NCI-H1092 (cell line): Measurements from ENCODE around the gene ADORA3.
"Not testable (repeated sequence)": the region's sequence is repeated elsewhere in the genome, so short reads cannot be mapped to it uniquely, and the experiment has no call there.

Source experiments
- DNase-seq: peaks from one replicate; lab custom pipeline; 2025; lab: John Stamatoyannopoulos, UW

ADORA3 gene

GRCh38 chr1:111503585-111504060 lies at the start of gene ADORA3, which contains the start of gene TMIGD3:
ADORA3 (minus strand) TSS chr1:111503633; CDS start chr1:111503354, 279 bp downstream.
TMIGD3 (minus strand) TSS chr1:111503633; CDS start chr1:111503354, 279 bp downstream.
- DNase-seq, result no peak

DNA sequence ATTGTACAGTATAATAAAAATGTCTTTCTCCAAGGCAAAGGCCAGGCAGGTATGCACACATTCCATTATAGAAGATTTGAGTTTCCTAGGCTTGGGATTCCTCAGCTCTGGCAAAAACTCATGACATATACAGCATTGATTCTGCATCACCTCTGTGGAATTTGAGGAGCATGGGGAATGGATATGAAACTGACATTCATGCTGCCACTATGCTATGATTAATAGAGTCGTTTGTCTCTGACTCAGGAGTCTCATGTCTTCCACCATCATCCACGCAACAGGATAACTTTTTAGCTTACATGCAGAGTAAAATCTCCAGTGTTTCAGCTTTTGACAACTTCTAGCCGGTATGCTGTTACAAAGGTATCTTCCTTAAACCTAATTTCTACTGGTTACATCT lies 49.8 kb upstream of the ADORA3 start:
- DNase-seq, result no peak

GRCh38 chr1:111552587-111552986 lies 49.2 kb upstream of the ADORA3 start:
- no peak for DNase-seq

DNA sequence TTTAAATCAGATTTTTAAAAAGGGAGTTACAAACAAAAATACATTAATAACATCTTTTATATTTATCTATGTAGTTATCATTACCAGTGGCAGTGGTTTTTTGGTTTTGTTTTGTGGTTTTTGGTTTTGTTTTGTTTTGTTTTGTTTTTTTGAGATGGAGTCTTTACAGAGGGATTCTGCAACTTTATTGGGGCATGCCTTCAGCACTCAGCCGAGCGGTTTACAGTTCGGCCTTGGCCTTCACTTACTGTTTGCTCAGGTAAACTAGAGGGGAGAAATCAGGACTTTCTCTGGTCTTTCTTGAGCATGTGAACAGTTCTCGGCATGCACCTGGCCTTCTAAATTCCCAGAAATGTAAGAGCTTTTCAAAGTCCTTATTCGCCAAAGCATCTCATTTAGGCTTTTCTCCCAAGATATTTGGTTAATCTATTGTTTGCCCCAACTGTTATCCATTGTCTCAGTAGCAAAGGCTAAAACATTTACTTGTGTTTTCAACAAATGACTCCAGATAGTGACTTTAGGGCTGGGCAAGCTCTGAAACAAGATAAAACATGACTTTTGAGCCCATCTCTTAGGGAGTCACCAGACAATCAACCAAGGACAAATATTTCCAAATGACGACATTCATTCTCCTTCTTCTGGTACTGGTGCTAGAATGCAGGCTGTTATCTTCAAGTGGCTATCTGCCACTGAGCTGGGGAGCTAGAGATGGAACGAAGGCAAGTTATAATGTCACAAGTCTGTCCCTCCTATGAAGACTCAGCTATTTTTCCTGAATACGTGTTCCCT lies 48.4 kb upstream of the ADORA3 start:
- DNase-seq, result no peak

- not testable (repeated sequence) for DNase-seq
Measured at GRCh38 chr1:111547786-111548185, 44.4 kb upstream of the ADORA3 start.

GRCh38 chr1:111542187-111542586 lies 38.8 kb upstream of the ADORA3 start:
- no peak for DNase-seq

DNA sequence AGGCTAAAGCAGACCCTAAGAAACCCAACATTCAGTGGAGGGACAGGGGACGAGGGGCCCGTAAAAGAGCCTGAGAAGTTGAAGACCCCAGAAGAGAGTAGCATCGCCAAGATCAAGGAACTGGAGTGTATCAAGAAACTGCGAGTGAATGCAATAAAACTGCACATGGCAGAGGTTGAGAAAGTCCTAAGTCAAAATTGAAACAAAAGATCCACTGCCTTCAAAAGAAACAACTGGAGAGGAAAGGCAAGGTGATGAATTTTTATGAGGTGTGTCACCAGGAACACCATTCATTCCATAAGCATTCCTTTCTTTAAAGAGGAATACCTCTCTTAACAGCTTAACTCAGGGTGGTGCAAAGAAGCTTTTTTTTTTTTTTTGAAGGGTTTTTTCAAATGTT lies 38.3 kb upstream of the ADORA3 start:
- DNase-seq, result no peak

DNA sequence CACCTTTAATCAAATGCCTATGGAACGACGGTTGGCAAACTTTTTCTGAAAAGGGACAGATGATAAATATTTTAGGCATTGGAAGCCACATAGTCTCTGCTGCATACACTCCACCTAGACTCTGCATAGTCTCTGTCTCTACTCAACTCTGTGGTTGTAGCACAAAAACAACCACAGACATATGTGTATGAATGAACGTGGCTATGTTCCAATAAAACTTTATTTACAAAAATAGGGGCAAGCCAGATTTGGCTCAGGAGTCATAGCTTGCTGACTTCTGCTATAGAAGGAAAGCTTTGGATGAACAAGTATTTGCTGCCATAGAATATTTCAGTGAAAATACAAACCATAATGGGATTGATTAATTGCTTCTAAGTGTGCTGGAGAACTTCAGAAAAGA lies 37.5 kb upstream of the ADORA3 start:
- no peak for DNase-seq

GRCh38 chr1:111538343-111539025 lies 35.1 kb upstream of the ADORA3 start:
- DNase-seq, result no peak

GRCh38 chr1:111535256-111536191 lies 32.1 kb upstream of the ADORA3 start:
- DNase-seq, result no peak

DNA sequence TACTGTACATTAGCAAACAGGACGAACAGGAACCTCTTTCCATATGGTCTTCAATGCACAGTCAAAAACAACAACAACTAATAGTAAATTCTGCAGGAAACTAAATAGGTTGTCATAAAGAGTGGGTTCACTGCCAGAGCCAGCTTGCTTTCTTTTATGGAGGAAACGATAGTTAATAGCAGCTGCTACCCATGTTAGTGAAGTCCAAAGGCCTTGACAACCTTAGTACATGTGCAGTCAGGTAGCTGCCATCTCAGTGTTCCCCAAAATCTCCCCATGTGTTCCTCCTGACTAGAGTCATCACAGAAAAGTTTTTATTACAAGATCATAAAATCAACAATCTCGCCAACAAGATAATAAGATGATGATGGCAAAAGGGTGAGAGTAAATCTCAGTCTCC lies 16.6 kb upstream of the ADORA3 start:
- DNase-seq, result no peak

- peak; percentile 18 for DNase-seq
Measured at GRCh38 chr1:111517469-111518225, 14.2 kb upstream of the ADORA3 start.

DNA sequence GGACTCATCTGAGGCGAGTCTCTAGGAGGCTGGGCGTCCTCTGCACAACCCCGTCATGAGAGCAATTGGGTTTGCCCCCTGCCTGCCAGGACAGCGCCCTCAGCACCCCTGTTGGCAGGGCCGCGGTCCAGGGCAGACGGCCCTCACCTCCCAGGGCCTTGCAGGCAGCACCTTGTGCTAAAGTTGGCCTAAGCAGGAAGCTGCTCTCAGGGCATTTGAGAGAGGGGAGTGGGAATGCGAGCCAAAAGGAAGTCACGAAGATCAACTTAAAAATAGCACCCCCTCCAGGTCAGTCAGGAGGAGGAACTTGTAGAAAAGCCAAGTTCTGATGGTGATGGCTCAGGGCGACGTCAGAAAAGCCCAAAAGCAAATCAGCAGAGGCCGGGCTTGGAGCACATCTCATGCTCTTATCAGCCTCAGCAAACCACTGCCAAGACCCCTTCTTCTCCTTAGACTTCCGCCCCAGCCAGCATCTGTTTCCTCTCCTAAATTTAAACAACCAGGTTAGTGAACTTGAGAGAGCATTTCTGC lies 12.6 kb upstream of the ADORA3 start:
- no peak for DNase-seq

DNA sequence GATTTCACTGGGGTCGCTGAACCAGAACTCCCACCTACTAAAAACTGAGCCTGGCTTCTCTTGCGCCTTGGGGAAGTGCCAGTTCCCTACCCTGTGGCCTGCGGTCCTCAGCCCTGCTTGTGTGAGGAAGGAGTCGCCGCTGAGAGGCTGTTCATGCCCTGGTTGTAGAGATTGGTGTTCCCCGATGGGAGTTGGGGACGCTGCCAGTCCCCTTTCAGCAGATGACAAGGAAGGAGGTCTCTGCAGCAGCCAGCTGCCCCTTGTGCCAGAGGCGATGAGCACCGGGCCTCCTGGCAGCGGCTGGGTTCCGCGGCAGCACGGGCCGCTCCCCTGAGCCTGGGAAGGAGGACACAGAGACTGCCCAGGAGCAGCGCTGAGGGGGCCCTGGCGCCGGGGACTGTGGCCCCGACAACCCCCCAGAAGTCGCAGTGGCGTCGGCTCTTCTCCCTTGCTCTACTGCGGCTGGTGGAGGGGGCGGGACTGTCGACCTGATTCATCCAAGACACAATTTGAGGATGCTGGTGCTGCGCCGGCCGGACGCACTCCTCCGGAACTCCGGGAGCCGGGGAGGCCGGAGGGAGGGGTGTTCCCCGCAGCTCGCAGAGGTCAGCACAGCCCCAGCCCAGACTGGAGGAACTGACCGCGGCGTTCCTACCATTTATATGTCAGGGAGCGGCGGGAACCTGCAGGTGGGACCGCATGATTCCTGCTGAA lies 12.0 kb upstream of the ADORA3 start:
- no peak for DNase-seq

GRCh38 chr1:111513410-111514020 lies 10.1 kb upstream of the ADORA3 start:
- DNase-seq, result no peak

- DNase-seq, result no peak
Measured at GRCh38 chr1:111512931-111513330, 9.5 kb upstream of the ADORA3 start.

GRCh38 chr1:111512132-111512889 lies 8.9 kb upstream of the ADORA3 start:
- no peak for DNase-seq

DNA sequence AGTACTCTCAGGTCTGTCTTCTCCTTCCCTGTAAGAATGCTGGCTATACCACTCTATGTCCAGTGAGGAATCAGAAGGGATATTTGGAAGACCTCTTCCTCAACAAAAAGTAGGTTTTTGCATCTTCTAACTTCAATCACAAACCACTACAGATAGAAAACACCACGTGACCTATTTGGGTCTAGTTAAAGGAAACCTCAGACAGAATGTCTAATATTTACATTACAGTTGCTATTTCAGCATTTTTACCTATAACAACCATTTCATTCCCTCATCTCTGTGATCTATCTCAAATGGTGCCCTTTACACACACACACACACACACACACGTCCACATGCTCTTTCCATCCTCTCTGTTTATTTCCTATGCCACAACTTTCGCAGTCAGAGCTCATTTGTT lies 7.9 kb upstream of the ADORA3 start:
- no peak for DNase-seq

- no peak for DNase-seq
Measured at GRCh38 chr1:111509997-111510375, 6.6 kb upstream of the ADORA3 start.
